ENCODE measurements around the gene DEDD2.

DEDD2 gene

GRCh38 chr19:42152910-42153671 is 64.4 kb downstream of the DEDD2 start:
- DNase-seq (ENCODE audit: low read depth), result no peak
- TF ChIP-seq POLR2A (IDR thresholded peaks at IDR 0.05; ENCODE audit: extremely low read depth, insufficient read length), result no peak
- no peak for TF ChIP-seq CTCF (IDR thresholded peaks at IDR 0.05; ENCODE audit: low read depth, low read length)
- TF ChIP-seq MAX (IDR thresholded peaks at IDR 0.05; ENCODE audit: low read depth, low read length), result no peak
- no peak for TF ChIP-seq MYC (IDR thresholded peaks at IDR 0.05; ENCODE audit: low read depth, low read length)
- no peak overlapping the region for H3K4me3 ChIP-seq (ENCODE audit: low read depth, low read length)

GRCh38 chr19:42151782-42152684 is 65.4 kb downstream of the DEDD2 start:
- TF ChIP-seq MYC (IDR thresholded peaks at IDR 0.05; ENCODE audit: low read depth, low read length) (no peak), POLR2A (IDR thresholded peaks at IDR 0.05; ENCODE audit: extremely low read depth, insufficient read length) (no peak), MAX (IDR thresholded peaks at IDR 0.05; ENCODE audit: low read depth, low read length) (no peak), CTCF (IDR thresholded peaks at IDR 0.05; ENCODE audit: low read depth, low read length) (no peak)
- no peak overlapping the region for H3K4me3 ChIP-seq (ENCODE audit: low read depth, low read length)
- no peak for DNase-seq (ENCODE audit: low read depth)

- TF ChIP-seq CTCF (IDR thresholded peaks at IDR 0.05; ENCODE audit: low read depth, low read length) (no peak), MYC (IDR thresholded peaks at IDR 0.05; ENCODE audit: low read depth, low read length) (no peak), POLR2A (IDR thresholded peaks at IDR 0.05; ENCODE audit: extremely low read depth, insufficient read length) (no peak), MAX (IDR thresholded peaks at IDR 0.05; ENCODE audit: low read depth, low read length) (no peak)
- no peak overlapping the region for H3K4me3 ChIP-seq (ENCODE audit: low read depth, low read length)
- no peak for DNase-seq (ENCODE audit: low read depth)
Measured at GRCh38 chr19:42150911-42151361, 66.5 kb downstream of the DEDD2 start.

- DNase-seq (ENCODE audit: low read depth), result no peak
- no peak overlapping the region for H3K4me3 ChIP-seq (ENCODE audit: low read depth, low read length)
- TF ChIP-seq POLR2A (IDR thresholded peaks at IDR 0.05; ENCODE audit: extremely low read depth, insufficient read length) (no peak), MAX (IDR thresholded peaks at IDR 0.05; ENCODE audit: low read depth, low read length) (no peak), MYC (IDR thresholded peaks at IDR 0.05; ENCODE audit: low read depth, low read length) (no peak), CTCF (IDR thresholded peaks at IDR 0.05; ENCODE audit: low read depth, low read length) (no peak)
Measured at GRCh38 chr19:42150364-42150763, 67.1 kb downstream of the DEDD2 start.

- no peak overlapping the region for H3K4me3 ChIP-seq (ENCODE audit: low read depth, low read length)
- DNase-seq (ENCODE audit: low read depth), result no peak
- TF ChIP-seq CTCF (IDR thresholded peaks at IDR 0.05; ENCODE audit: low read depth, low read length), result no peak
- no peak for TF ChIP-seq MAX (IDR thresholded peaks at IDR 0.05; ENCODE audit: low read depth, low read length)
- TF ChIP-seq MYC (IDR thresholded peaks at IDR 0.05; ENCODE audit: low read depth, low read length), result no peak
- no peak for TF ChIP-seq POLR2A (IDR thresholded peaks at IDR 0.05; ENCODE audit: extremely low read depth, insufficient read length)
Measured at GRCh38 chr19:42149447-42150202, 67.9 kb downstream of the DEDD2 start.

Measured in NB4 (cell line).